Fibroblast of lung (primary cell): Measurements from ENCODE around the gene ZNF84.

ENCODE experiments used
- CTCF ChIP-seq, 2 donors: IDR thresholded peaks in 1 of 2; conservative IDR thresholded peaks in 1 of 2; 1 replicate in 1 of 2; 2 replicates in 1 of 2; pipeline ENCODE4 v1.5.1; 2011 to 2012; ENCODE audit warnings: low read length in 2 of 2, control low read depth in 1 of 2, inconsistent platforms in 1 of 2, low read depth in 1 of 2, mild to moderate bottlenecking in 1 of 2
- EZH2 ChIP-seq: IDR thresholded peaks from 2 replicates; pipeline ENCODE4 v1.5.1; 2012; ENCODE audit warnings: low read length, control low read depth, mild to moderate bottlenecking; ENCODE audit errors: missing control alignments

GRCh38 chr12:133058203-133059113 lies 21.1 kb downstream of the ZNF84 start:
- TF ChIP-seq CTCF (conservative IDR thresholded peaks at IDR 0.05 in 1 of 2, IDR thresholded peaks at IDR 0.05 in 1 of 2; ENCODE audit: low read depth in 1 of 2, low read length in 2 of 2), result no peak
- TF ChIP-seq EZH2, result no peak
